ENCODE data around the gene NXPH1. TPM values are rescaled to one million over a fixed set of nuclear protein-coding genes. Genes with fewer than 3 reads are reported as not detected.

NXPH1 gene
- total RNA-seq, 4 donors from 2014 or later, result not detected

GRCh38 chr7:8567626-8568025 lies 134.2 kb downstream of the NXPH1 start:
- intact Hi-C loops (cut with DNase I; ENCODE audit: low total_unique reads), result no loop called here
- DNase-seq (ENCODE audit: low spot score in 2 of 2), result no peak
- no peak overlapping the region for H3K4me3 ChIP-seq (ENCODE audit: low read depth, poor library complexity, severe bottlenecking)
- no peak for TF ChIP-seq CTCF (IDR thresholded peaks at IDR 0.05)
- no peak for TF ChIP-seq POLR2A (IDR thresholded peaks at IDR 0.05)
- 73 to 78% methylated on average over 4 of the region's 4 CpGs for WGBS, 2 donors

- TF ChIP-seq POLR2A (IDR thresholded peaks at IDR 0.05), result no peak
- no peak for TF ChIP-seq CTCF (IDR thresholded peaks at IDR 0.05)
- no peak for DNase-seq (ENCODE audit: low spot score in 2 of 2)
- 80 to 91% methylated on average over 6 of the region's 6 CpGs for WGBS, 2 donors
- intact Hi-C loops (cut with DNase I; ENCODE audit: low total_unique reads), result loop anchor here (5.0 kb wide), 1 partner anchor 343 kb away; no protein-coding TSS in a partner anchor
- H3K4me3 ChIP-seq (ENCODE audit: low read depth, poor library complexity, severe bottlenecking), result no peak overlapping the region
Measured at GRCh38 chr7:8579661-8580194, 146.3 kb downstream of the NXPH1 start.

- no peak overlapping the region for H3K4me3 ChIP-seq (ENCODE audit: low read depth, poor library complexity, severe bottlenecking)
- WGBS, 2 donors, result 89 to 90% methylated on average over 4 to 5 of the region's 5 CpGs
- peak in 1 of 2 donors; percentile 76 for DNase-seq (ENCODE audit: low spot score in 2 of 2)
- no peak for TF ChIP-seq POLR2A (IDR thresholded peaks at IDR 0.05)
- no peak for TF ChIP-seq CTCF (IDR thresholded peaks at IDR 0.05)
- intact Hi-C loops (cut with DNase I; ENCODE audit: low total_unique reads), result loop anchor here (5.0 kb wide), 1 partner anchor 340 kb away; no protein-coding TSS in a partner anchor
Measured at GRCh38 chr7:8581842-8582241, 148.4 kb downstream of the NXPH1 start.

- no peak for TF ChIP-seq CTCF (IDR thresholded peaks at IDR 0.05)
- TF ChIP-seq POLR2A (IDR thresholded peaks at IDR 0.05), result no peak
- no peak overlapping the region for H3K4me3 ChIP-seq (ENCODE audit: low read depth, poor library complexity, severe bottlenecking)
- peak in 1 of 2 donors; percentile 63 for DNase-seq (ENCODE audit: low spot score in 2 of 2)
- WGBS, 2 donors, result 50 to 65% methylated on average over 2 to 3 of the region's 3 CpGs
- intact Hi-C loops (cut with DNase I; ENCODE audit: low total_unique reads), result loop anchor here (5.0 kb wide), 1 partner anchor 340 kb away; no protein-coding TSS in a partner anchor
Measured at GRCh38 chr7:8582728-8583127, 149.3 kb downstream of the NXPH1 start.

GRCh38 chr7:8585591-8585990 lies 152.2 kb downstream of the NXPH1 start:
- 49 to 64% methylated on average over 1 of the region's 1 CpG for WGBS, 2 donors
- intact Hi-C loops (cut with DNase I; ENCODE audit: low total_unique reads), result no loop called here
- H3K4me3 ChIP-seq (ENCODE audit: low read depth, poor library complexity, severe bottlenecking), result no peak overlapping the region
- DNase-seq (ENCODE audit: low spot score in 2 of 2), result no peak
- TF ChIP-seq CTCF (IDR thresholded peaks at IDR 0.05) (no peak), POLR2A (IDR thresholded peaks at IDR 0.05) (no peak)

- 76% methylated on average over 4 of the region's 4 CpGs for WGBS, 2 donors
- DNase-seq (ENCODE audit: low spot score in 2 of 2), result no peak
- intact Hi-C loops (cut with DNase I; ENCODE audit: low total_unique reads), result no loop called here
- TF ChIP-seq CTCF (IDR thresholded peaks at IDR 0.05), result no peak
- TF ChIP-seq POLR2A (IDR thresholded peaks at IDR 0.05), result no peak
- no peak overlapping the region for H3K4me3 ChIP-seq (ENCODE audit: low read depth, poor library complexity, severe bottlenecking)
Measured at GRCh38 chr7:8590225-8590624, 156.8 kb downstream of the NXPH1 start.

Measured in lower leg skin (tissue), 4 donors.